GM12865 (cell line): Measurements from ENCODE around the gene CRADD.

Experiments
- DNase-seq: peaks from one replicate; pipeline ENCODE4 v3.0.0; 2010; ENCODE audit warnings: low read depth
- H3K4me3 ChIP-seq: 2 replicates; pipeline ENCODE4 v1.5.1; 2011; ENCODE audit warnings: mild to moderate bottlenecking, low read depth, low read length, control low read depth
- CTCF ChIP-seq: IDR thresholded peaks from 2 replicates; pipeline ENCODE4 v1.5.1; 2011; ENCODE audit warnings: low read length, control low read depth, low read depth, inconsistent platforms; ENCODE audit not compliant: insufficient read depth; ENCODE audit errors: missing control alignments

The CRADD gene

GRCh38 chr12:93733358-93733757, 56.2 kb downstream of the CRADD start:
- no peak for DNase-seq
- no peak overlapping the region for H3K4me3 ChIP-seq
- TF ChIP-seq CTCF, result no peak

GRCh38 chr12:93733928-93734327, 56.8 kb downstream of the CRADD start:
- DNase-seq, result no peak
- TF ChIP-seq CTCF, result no peak
- no peak overlapping the region for H3K4me3 ChIP-seq

- DNase-seq, result no peak
- no peak for TF ChIP-seq CTCF
Measured at GRCh38 chr12:93734784-93735183, 57.6 kb downstream of the CRADD start.

GRCh38 chr12:93736640-93737178, 59.5 kb downstream of the CRADD start:
- DNase-seq, result no peak
- H3K4me3 ChIP-seq, result no peak overlapping the region
- TF ChIP-seq CTCF, result no peak

More at GRCh38 chr12:93734784-93735183, 57.6 kb downstream of the CRADD start:
- no peak overlapping the region for H3K4me3 ChIP-seq

GRCh38 chr12:93737457-93738198, 60.5 kb downstream of the CRADD start:
- no peak for TF ChIP-seq CTCF
- H3K4me3 ChIP-seq, result no peak overlapping the region
- DNase-seq, result no peak

GRCh38 chr12:93738199-93739058, 61.3 kb downstream of the CRADD start:
- H3K4me3 ChIP-seq, result no peak overlapping the region
- TF ChIP-seq CTCF, result no peak
- DNase-seq, result no peak
